Ramos (cell line): ENCODE results near the gene VSTM2L.
"Not testable (repeated sequence)": the region's sequence is repeated elsewhere in the genome, so short reads cannot be mapped to it uniquely, and the experiment has no call there.

Experiments used
- in situ Hi-C: fragments of 300-500 bp; cut with MboI; formaldehyde crosslinking; loops from one replicate; pipeline ENCODE4 v1.14.3; 2022; ENCODE audit warnings: low sequenced_read_pairs; ENCODE audit not compliant: unreplicated experiment

Gene VSTM2L

GRCh38 chr20:37902504-37903313, at the start of gene VSTM2L:
Gene VSTM2L, plus strand, starts transcription at chr20:37903127. Its CDS starts 224 bp downstream, at chr20:37903351.
- in situ Hi-C loops = no loop called here

GRCh38 chr20:37853823-37854375, 49.0 kb upstream of the VSTM2L start:
- in situ Hi-C loops = no loop called here

GRCh38 chr20:37856034-37856433, 46.9 kb upstream of the VSTM2L start:
- in situ Hi-C loops = not testable (repeated sequence)

- in situ Hi-C loops = no loop called here
These were observed 45.8 kb upstream of the VSTM2L start for GRCh38 chr20:37856932-37857660.

- in situ Hi-C loops = no loop called here
These were observed 43.3 kb upstream of the VSTM2L start for GRCh38 chr20:37859406-37860171.

- in situ Hi-C loops = no loop called here
These were observed 39.6 kb upstream of the VSTM2L start for GRCh38 chr20:37863289-37863688.

- in situ Hi-C loops = no loop called here
These were observed 38.6 kb upstream of the VSTM2L start for GRCh38 chr20:37864298-37864697.

- in situ Hi-C loops = no loop called here
These were observed 36.9 kb upstream of the VSTM2L start for GRCh38 chr20:37866051-37866450.

GRCh38 chr20:37867289-37868195, 35.4 kb upstream of the VSTM2L start:
- in situ Hi-C loops = no loop called here

GRCh38 chr20:37868851-37869333, 34.0 kb upstream of the VSTM2L start:
- in situ Hi-C loops = no loop called here

GRCh38 chr20:37869334-37869861, 33.5 kb upstream of the VSTM2L start:
- in situ Hi-C loops = no loop called here

GRCh38 chr20:37870294-37870693, 32.6 kb upstream of the VSTM2L start:
- in situ Hi-C loops = no loop called here

- in situ Hi-C loops = no loop called here
These were observed 31.2 kb upstream of the VSTM2L start for GRCh38 chr20:37871751-37872150.

GRCh38 chr20:37872161-37872560, 30.8 kb upstream of the VSTM2L start:
- in situ Hi-C loops = no loop called here

GRCh38 chr20:37873884-37874283, 29.0 kb upstream of the VSTM2L start:
- in situ Hi-C loops = no loop called here

GRCh38 chr20:37875460-37876175, 27.3 kb upstream of the VSTM2L start:
- in situ Hi-C loops = no loop called here

GRCh38 chr20:37876863-37877262, 26.1 kb upstream of the VSTM2L start:
- in situ Hi-C loops = no loop called here
